GM10266 (cell line): Measurements from ENCODE around the gene RALGPS2.
"Not testable (repeated sequence)": the region's sequence is repeated elsewhere in the genome, so short reads cannot be mapped to it uniquely, and the experiment has no call there.

ENCODE experiments used
- DNase-seq: peaks from one replicate; pipeline ENCODE4 v3.0.0; 2012; ENCODE audit errors: extremely low spot score
- TF ChIP-seq, protein P1 (sequence below): IDR thresholded peaks from 2 replicates; pipeline ENCODE4 v1.5.1; 2012; ENCODE audit warnings: mild to moderate bottlenecking, low read depth; ENCODE audit not compliant: control insufficient read depth, insufficient read depth; ENCODE audit errors: missing control alignments

The RALGPS2 gene

GRCh38 chr1:178819123-178819522 is 94.1 kb downstream of the RALGPS2 start:
- no peak for DNase-seq

DNA sequence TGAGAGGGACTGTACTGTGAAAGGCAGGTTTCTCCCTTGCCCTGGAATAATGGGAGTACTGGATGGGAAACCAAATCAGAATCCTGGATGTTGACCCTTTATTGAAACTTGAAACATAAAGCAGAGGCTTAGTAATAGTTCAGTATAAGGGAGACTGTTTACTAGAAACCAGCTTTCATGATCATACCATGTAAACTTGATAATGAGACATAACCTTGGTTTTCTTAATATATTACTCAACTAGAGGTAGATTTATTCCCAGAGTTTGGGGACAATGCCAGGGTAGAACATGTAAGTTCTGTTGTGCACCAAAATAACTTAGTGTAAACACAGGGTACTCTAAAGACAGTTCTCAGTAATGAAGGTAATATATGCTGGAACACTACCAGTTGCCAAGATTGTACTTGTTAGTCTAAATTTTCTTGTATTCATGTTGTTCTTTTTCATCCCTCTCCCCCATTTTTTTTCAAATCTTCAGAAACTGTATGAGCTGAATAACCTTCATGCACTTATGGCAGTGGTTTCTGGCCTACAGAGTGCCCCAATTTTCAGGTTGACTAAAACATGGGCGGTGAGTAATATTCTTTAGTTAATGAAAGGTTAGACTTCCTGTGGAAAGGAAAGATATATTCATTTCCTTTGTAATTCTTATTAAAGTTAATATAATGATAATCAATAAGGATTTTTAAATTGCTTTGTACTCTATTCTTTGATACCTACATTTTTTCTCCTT is 96.3 kb downstream of the RALGPS2 start:
- TF ChIP-seq, protein P1, sequence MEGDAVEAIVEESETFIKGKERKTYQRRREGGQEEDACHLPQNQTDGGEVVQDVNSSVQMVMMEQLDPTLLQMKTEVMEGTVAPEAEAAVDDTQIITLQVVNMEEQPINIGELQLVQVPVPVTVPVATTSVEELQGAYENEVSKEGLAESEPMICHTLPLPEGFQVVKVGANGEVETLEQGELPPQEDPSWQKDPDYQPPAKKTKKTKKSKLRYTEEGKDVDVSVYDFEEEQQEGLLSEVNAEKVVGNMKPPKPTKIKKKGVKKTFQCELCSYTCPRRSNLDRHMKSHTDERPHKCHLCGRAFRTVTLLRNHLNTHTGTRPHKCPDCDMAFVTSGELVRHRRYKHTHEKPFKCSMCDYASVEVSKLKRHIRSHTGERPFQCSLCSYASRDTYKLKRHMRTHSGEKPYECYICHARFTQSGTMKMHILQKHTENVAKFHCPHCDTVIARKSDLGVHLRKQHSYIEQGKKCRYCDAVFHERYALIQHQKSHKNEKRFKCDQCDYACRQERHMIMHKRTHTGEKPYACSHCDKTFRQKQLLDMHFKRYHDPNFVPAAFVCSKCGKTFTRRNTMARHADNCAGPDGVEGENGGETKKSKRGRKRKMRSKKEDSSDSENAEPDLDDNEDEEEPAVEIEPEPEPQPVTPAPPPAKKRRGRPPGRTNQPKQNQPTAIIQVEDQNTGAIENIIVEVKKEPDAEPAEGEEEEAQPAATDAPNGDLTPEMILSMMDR, result no peak
- no peak for DNase-seq

More at GRCh38 chr1:178819123-178819522, 94.1 kb downstream of the RALGPS2 start:
- TF ChIP-seq, protein P1, result no peak

DNA sequence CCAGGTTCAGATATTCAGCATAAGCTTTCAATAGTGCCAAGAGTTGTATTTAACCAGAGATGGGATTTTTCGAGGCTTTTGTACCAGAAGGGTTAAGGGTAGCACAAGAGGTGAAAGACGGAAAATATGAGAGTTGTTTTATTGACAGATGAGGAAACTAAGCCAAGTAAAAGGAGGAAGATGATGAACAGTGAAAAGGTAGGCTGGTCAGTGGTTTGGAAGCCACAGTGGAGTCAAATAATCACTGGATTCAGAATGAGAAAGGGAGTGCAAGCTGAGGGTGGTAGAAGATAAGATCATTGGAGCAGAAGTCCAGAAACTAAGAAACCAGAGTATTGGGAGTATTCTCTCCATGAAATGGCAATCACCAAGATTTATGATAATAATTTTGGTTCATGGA is 100.1 kb downstream of the RALGPS2 start:
- TF ChIP-seq, protein P1, result no peak
- no peak for DNase-seq

- DNase-seq, result no peak
- TF ChIP-seq, protein P1, result no peak
Measured at GRCh38 chr1:178844436-178844835, 119.4 kb downstream of the RALGPS2 start.

DNA sequence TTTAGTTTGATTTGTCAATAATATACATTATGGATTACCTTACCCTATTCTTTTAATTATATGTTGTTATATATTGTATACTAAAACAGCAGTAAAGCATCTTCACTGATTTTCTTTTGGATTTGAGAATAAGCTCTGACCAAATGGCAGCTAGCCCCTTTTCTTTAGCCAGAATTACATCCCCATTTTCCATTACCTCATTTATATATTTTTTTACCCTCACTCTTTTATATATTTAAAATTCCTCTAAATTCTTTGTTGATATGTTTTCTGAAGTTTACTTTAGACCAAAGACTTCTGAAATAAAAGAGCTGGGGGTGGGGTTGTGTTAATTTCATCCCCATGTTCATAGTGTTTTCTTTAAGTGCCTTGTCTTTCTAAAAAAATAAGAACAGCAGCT is 121.3 kb downstream of the RALGPS2 start:
- no peak for DNase-seq
- TF ChIP-seq, protein P1, result no peak

DNA sequence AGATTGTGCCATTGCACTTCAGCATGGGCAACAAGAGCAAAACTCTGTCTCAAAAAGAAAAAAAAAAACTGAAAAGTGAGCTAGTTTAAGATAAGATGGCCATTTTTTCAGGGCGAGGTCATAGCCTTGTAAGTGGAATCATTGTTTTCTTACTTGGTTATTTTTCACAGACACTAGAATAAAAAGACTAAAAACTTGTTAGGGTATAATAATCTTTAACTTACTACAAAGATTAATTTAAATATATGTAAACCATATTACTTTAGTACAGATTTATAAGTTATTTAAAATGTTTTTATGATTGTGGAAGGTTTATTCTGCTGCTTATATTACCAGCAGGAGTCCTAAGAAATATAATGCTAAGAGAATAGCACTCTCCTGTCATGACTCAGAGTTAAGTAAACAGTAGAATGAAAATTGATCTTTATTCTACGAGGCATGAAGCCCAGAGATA is 122.4 kb downstream of the RALGPS2 start:
- TF ChIP-seq, protein P1, result no peak
- DNase-seq, result no peak

DNA sequence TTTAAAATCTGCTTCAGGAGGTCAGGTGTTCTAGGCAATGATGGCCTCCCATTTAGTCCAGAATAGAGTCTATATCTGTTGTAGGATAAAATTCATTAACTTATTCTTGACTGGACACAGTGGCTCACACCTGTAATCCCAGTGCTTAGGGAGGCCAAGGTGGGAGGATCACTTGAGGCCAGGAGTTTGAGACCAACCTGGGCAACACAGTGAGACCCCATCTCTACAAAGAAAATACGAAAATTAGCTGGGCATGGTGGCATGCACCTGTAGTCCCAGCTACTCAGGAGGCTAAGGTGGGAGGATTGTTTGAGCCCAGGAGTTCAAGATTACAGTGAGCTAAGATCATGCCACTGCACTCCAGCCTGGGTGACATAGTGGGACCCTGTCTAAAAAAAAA is 122.9 kb downstream of the RALGPS2 start:
- not testable (repeated sequence) for DNase-seq
